T47D (cell line): Measurements from ENCODE around the gene PPM1M.

Source experiments
- DNase-seq, 2 experiments: peaks; one replicate each; pipeline versions ENCODE4 v3.0.0 to v3.0.0-alpha.2; 2011 to 2012; ENCODE audit warnings: low read depth in 1 of 2, low spot score in 1 of 2
- JUND ChIP-seq: IDR thresholded peaks from 2 replicates; pipeline ENCODE4 v1.6.1; 2012; ENCODE audit warnings: low read depth
- in situ Hi-C: cut with HindIII; loops from 2 replicates; pipeline ENCODE4 v1.10.0; 2016; ENCODE audit warnings: low sequenced_read_pairs, low pct_unique_long_range_greater_than_20kb

PPM1M gene

GRCh38 chr3:52204337-52205073 is 41.1 kb upstream of the PPM1M start:
- no peak for TF ChIP-seq JUND
- peak in 1 of 2 experiments; percentile 69 for DNase-seq
- in situ Hi-C loops = no loop called here

- DNase-seq = no peak
- in situ Hi-C loops = no loop called here
- no peak for TF ChIP-seq JUND
These were observed 39.7 kb upstream of the PPM1M start for GRCh38 chr3:52205727-52206372.

GRCh38 chr3:52208556-52208955 is 37.0 kb upstream of the PPM1M start:
- no peak for DNase-seq
- in situ Hi-C loops = no loop called here
- TF ChIP-seq JUND = no peak

GRCh38 chr3:52210037-52210436 is 35.5 kb upstream of the PPM1M start:
- TF ChIP-seq JUND = no peak
- in situ Hi-C loops = no loop called here
- DNase-seq = no peak

- in situ Hi-C loops = no loop called here
- DNase-seq = peak in 1 of 2 experiments; percentile 89
- TF ChIP-seq JUND = peak; percentile 69
These were observed 35.0 kb upstream of the PPM1M start for GRCh38 chr3:52210550-52211046.

- in situ Hi-C loops = no loop called here
- no peak for DNase-seq
- TF ChIP-seq JUND = no peak
These were observed 34.2 kb upstream of the PPM1M start for GRCh38 chr3:52211268-52211891.

GRCh38 chr3:52213005-52213404 is 32.6 kb upstream of the PPM1M start:
- no peak for DNase-seq
- in situ Hi-C loops = no loop called here
- no peak for TF ChIP-seq JUND

GRCh38 chr3:52213901-52214300 is 31.7 kb upstream of the PPM1M start:
- DNase-seq = no peak
- TF ChIP-seq JUND = no peak
- in situ Hi-C loops = no loop called here

GRCh38 chr3:52215351-52215750 is 30.2 kb upstream of the PPM1M start:
- in situ Hi-C loops = no loop called here
- DNase-seq = no peak
- TF ChIP-seq JUND = no peak

GRCh38 chr3:52216585-52217408 is 28.8 kb upstream of the PPM1M start:
- TF ChIP-seq JUND = peak; percentile 38; the same call in 1 of the 2 replicates
- peak; percentile 64 to 86 for DNase-seq
- in situ Hi-C loops = no loop called here

- no peak for DNase-seq
- no peak for TF ChIP-seq JUND
- in situ Hi-C loops = no loop called here
These were observed 28.2 kb upstream of the PPM1M start for GRCh38 chr3:52217409-52217805.

GRCh38 chr3:52218026-52218425 is 27.5 kb upstream of the PPM1M start:
- in situ Hi-C loops = no loop called here
- no peak for DNase-seq
- TF ChIP-seq JUND = no peak
